Measurements from ENCODE around the gene NAP1L1.

NAP1L1 gene

DNA sequence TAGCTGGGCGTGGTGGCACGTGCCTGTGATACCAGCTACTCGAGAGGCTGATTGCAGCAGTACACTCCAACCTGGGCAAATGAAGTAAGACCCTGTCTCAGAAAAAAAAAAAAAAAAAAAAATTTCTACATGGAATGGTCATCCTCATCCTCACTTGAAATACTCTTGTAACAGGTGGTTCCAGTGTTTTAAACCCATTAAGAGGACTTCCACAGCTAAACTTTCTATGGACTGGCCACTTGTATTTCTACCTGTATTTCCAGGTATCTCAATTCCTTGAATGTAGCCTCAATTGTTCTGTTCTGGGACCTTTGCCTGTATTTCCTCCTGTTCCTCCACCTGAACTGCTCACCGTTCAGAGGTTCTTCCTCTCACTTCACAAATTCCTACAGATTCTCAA, 41.1 kb downstream of the NAP1L1 start:
- Histone ChIP-seq H3K4me2 (no peak overlapping the region), H3K9ac (no peak overlapping the region), H4K20me1 (peaks cover 32% of the 10 kb centered on the region; the same call in 1 of the 2 replicates), H3K27me3 (no peaks in the 10 kb centered on the region), H3K36me3 (peaks cover 33% of the 10 kb centered on the region), H3K4me3 (no peak overlapping the region), H3K4me1 (no peaks in the 10 kb centered on the region), H3K27ac (no peak overlapping the region), H3K9me3 (no peaks in the 10 kb centered on the region)
- TF ChIP-seq Cebpa-rat (IDR thresholded peaks at IDR 0.05) = no peak

DNA sequence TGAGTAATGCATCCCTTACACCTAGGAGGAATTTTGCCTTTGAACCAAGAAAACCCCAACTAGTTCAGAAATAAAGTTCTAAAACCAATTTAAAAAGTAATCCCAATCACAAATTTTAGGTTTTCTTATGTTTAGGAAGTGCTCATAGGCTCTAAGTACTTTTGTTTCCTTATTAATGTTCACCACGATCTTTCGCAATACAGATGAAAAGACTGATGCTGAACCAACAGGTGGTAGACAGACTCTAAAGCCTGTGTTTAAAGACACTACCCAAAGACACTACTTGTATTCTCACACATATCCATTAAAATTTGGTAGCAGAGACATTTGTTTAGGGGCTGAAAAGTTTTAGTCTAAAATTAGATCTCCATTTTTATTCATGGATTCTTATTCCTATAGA, 42.3 kb downstream of the NAP1L1 start:
- Histone ChIP-seq H3K9ac (no peak overlapping the region), H3K27me3 (no peaks in the 10 kb centered on the region), H3K36me3 (peaks cover 22% of the 10 kb centered on the region), H3K4me2 (no peak overlapping the region), H3K4me1 (no peaks in the 10 kb centered on the region), H3K27ac (no peak overlapping the region), H4K20me1 (peaks cover 40% of the 10 kb centered on the region; the same call in 1 of the 2 replicates), H3K4me3 (no peak overlapping the region), H3K9me3 (no peaks in the 10 kb centered on the region)
- peak; percentile 37; the same call in 1 of the 2 replicates for TF ChIP-seq Cebpa-rat (IDR thresholded peaks at IDR 0.05)

DNA sequence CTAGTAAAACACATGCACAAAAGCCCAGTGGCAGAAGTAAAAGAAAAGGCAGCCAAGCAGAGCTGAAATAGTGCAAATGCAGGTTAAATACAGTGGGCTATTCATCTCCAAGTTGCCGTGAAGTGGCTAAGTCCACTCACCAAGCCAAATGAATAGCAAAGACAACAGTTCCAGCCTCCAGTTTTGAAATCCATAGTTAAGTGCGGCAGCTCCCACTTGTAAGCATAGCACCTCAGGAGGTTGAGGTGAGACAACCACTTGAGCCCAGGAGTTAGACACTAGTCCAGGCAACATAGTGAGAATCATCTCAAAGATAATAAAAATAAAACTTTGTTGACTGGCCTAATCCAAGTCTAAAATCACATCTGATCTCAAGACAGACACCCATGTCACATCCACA, 43.1 kb downstream of the NAP1L1 start:
- H4K20me1 ChIP-seq = peaks cover 40% of the 10 kb centered on the region; the same call in 1 of the 2 replicates
- H3K9me3 ChIP-seq = no peaks in the 10 kb centered on the region
- H3K4me1 ChIP-seq = no peaks in the 10 kb centered on the region
- H3K27ac ChIP-seq = no peak overlapping the region
- no peak overlapping the region for H3K4me3 ChIP-seq
- H3K9ac ChIP-seq = no peak overlapping the region
- no peak overlapping the region for H3K4me2 ChIP-seq
- TF ChIP-seq Cebpa-rat (IDR thresholded peaks at IDR 0.05) = no peak
- H3K36me3 ChIP-seq = peaks cover 16% of the 10 kb centered on the region
- no peaks in the 10 kb centered on the region for H3K27me3 ChIP-seq

DNA sequence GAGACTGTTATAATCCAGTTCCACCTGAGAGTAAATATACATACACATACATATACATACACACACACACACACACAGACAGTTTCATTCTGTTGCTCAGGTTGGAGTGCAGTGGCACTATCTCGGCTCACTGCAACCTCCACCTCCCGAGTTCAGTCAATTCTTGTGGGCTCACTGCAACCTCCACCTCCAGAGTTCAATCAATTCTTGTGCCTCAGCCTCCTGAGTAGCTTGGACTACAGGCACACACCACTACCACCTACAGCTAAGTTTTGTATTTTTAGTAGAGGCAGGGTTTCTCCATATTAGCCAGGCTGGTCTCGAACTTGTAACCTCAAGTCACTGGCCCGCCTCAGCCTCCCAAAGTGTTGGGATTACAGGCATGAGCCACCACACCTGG, 44.0 kb downstream of the NAP1L1 start:
- H3K36me3 ChIP-seq = peaks cover 16% of the 10 kb centered on the region
- H3K4me2 ChIP-seq = no peak overlapping the region
- H3K9me3 ChIP-seq = no peaks in the 10 kb centered on the region
- H3K27ac ChIP-seq = no peak overlapping the region
- H4K20me1 ChIP-seq = peaks cover 42% of the 10 kb centered on the region; the same call in 1 of the 2 replicates
- TF ChIP-seq Cebpa-rat (IDR thresholded peaks at IDR 0.05) = no peak
- H3K27me3 ChIP-seq = no peaks in the 10 kb centered on the region
- no peak overlapping the region for H3K9ac ChIP-seq
- no peak overlapping the region for H3K4me3 ChIP-seq
- H3K4me1 ChIP-seq = no peaks in the 10 kb centered on the region

DNA sequence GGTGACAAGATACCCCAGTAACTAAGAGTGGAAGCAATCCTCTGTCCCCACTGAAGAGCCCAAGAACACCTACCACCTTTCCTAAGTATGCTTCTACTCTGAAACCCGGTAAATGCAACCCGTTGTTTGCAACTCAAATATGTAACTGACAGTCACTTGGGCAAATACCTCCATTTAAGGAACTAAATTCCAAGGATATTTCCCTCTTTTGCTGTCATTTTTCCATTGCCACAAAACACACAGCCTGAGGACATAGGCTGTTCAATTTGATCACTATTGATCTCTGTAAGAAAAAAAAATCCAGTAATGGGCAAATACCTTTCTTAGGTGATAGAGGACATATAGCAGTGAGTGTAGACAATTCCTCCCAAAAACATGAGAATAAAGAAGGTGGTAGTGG, 46.3 kb downstream of the NAP1L1 start:
- H3K27me3 ChIP-seq = no peaks in the 10 kb centered on the region
- H4K20me1 ChIP-seq = peaks cover 58% of the 10 kb centered on the region; the same call in 1 of the 2 replicates
- no peak overlapping the region for H3K4me3 ChIP-seq
- H3K4me2 ChIP-seq = no peak overlapping the region
- H3K9ac ChIP-seq = no peak overlapping the region
- TF ChIP-seq Cebpa-rat (IDR thresholded peaks at IDR 0.05) = no peak
- no peaks in the 10 kb centered on the region; the same call in 1 of the 2 replicates for H3K4me1 ChIP-seq
- H3K27ac ChIP-seq = no peak overlapping the region
- no peaks in the 10 kb centered on the region for H3K9me3 ChIP-seq
- H3K36me3 ChIP-seq = peaks cover 4% of the 10 kb centered on the region; the same call in 1 of the 2 replicates

DNA sequence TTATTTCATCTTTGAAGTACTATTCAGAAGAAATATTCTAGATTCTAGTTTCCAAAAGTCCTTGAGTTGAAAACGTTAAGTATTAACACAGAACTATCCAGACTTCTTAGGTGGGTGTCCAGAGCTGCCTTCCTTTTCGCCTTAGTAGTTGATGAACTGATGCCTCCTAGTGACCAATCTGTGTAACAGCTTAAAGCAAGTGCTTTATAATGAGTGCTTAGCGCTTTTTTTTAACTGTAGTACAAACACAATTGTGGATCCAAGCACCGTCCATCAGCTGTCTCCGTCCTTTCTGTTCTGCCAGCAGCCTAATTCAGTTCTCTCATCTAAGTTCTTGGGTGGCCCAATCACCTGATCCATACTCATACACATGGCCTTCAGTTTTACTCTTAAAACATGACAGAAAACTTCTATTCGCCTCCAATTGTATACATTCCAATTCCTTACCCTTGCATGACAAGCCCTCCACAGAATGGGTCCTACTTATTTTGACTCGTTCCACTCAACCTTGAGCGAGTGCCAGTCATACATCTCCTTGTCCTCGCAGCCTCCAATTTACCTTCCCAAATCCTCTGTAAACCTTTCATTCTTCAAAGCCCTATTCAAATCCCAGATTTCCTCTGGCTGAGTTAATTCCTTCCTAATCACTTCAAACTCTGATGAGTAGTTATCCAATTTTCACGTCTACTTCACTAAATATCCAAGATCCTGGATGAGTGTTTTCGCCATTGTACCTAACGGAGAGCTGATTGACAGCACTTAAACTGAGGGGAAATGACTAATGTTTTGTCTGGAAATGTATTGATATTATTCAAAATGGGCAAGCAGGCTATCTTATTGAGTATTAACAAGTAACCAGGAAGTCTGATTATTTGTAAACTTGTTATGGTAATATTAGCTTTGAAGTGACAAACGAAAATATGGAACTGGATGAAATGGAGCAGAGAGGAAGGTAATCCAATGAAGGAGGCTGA, 47.1 kb downstream of the NAP1L1 start:
- H3K36me3 ChIP-seq = no peaks in the 10 kb centered on the region
- no peak overlapping the region for H3K9ac ChIP-seq
- H3K4me1 ChIP-seq = peaks cover 7% of the 10 kb centered on the region
- H3K9me3 ChIP-seq = no peaks in the 10 kb centered on the region
- H3K4me3 ChIP-seq = no peak overlapping the region
- TF ChIP-seq Cebpa-rat (IDR thresholded peaks at IDR 0.05) = no peak
- no peak overlapping the region for H3K4me2 ChIP-seq
- no peaks in the 10 kb centered on the region for H3K27me3 ChIP-seq
- peaks cover 58% of the 10 kb centered on the region; the same call in 1 of the 2 replicates for H4K20me1 ChIP-seq
- H3K27ac ChIP-seq = no peak overlapping the region

DNA sequence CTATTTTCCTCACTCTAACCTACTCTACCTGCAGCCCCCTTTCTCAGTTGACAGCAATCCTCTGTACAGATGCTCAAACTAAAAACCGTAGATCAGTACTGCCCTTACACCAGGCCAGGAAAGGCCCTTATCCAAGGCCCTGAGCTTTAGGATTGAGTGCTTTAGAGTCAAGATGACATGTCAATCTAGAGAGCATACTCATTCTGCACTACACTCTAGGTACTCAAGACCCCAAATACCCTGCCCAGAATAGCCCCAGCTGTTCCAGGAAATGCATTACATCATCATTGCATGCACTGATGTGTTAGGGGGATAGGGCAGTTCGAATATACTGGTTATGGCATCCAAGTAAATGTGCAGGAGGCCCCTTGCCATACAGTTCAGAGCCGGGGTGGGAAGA, 49.4 kb downstream of the NAP1L1 start:
- Histone ChIP-seq H4K20me1 (peaks cover 56% of the 10 kb centered on the region), H3K4me1 (peaks cover 20% of the 10 kb centered on the region), H3K27ac (no peak overlapping the region), H3K4me3 (no peak overlapping the region), H3K4me2 (no peak overlapping the region), H3K9me3 (no peaks in the 10 kb centered on the region), H3K27me3 (peaks cover 14% of the 10 kb centered on the region), H3K36me3 (no peaks in the 10 kb centered on the region), H3K9ac (no peak overlapping the region)
- TF ChIP-seq Cebpa-rat (IDR thresholded peaks at IDR 0.05) = no peak

DNA sequence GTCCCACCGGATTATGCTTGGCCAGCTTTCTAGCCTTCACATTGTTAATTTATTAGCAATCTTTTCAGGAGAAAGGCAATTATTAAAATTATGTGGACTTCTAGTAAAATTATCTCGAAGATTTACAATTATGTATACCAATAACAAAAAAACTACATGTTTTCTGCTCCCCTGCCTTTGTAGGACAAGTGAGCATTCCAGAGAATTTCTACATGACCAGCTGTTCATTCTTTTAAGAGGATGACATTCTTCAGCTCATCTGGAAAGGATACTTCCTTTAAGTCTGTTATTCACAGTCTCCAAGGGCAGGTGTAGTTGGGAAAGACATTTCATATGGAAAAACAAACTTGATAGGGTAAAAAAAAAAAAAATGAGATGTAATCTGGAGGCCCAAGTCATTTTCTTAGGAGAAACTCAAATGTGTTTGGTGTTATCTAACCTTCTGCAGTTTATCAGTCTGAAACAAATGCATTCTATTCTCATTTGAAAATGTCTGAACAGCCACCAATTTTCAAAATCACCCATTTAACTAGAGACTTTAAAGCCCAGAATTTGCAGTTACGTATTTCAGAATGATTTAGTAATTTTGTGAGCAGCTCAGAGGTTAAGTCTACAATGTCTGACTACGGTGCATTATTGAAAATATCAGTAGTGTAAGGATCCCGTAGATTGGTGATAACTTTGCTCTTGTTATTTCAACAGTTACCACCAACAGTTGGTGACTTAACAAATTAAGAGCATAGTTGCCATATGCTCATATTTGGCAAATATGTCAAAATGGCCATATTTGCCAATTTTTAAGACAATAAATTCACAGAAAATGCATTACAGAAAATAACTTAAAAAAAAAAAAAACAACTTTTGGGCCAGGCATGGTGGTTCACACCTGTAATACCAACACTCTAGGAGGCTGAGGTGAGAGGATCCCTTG, 51.1 kb downstream of the NAP1L1 start:
- no peak for TF ChIP-seq Cebpa-rat (IDR thresholded peaks at IDR 0.05)
- H3K27ac ChIP-seq = no peak overlapping the region
- peak overlapping the region; percentile 100 for H3K4me2 ChIP-seq
- peaks cover 22% of the 10 kb centered on the region for H3K4me1 ChIP-seq
- H3K9ac ChIP-seq = no peak overlapping the region
- no peaks in the 10 kb centered on the region for H3K36me3 ChIP-seq
- H3K4me3 ChIP-seq = no peak overlapping the region
- H3K9me3 ChIP-seq = no peaks in the 10 kb centered on the region
- H3K27me3 ChIP-seq = peaks cover 30% of the 10 kb centered on the region
- H4K20me1 ChIP-seq = peaks cover 42% of the 10 kb centered on the region

DNA sequence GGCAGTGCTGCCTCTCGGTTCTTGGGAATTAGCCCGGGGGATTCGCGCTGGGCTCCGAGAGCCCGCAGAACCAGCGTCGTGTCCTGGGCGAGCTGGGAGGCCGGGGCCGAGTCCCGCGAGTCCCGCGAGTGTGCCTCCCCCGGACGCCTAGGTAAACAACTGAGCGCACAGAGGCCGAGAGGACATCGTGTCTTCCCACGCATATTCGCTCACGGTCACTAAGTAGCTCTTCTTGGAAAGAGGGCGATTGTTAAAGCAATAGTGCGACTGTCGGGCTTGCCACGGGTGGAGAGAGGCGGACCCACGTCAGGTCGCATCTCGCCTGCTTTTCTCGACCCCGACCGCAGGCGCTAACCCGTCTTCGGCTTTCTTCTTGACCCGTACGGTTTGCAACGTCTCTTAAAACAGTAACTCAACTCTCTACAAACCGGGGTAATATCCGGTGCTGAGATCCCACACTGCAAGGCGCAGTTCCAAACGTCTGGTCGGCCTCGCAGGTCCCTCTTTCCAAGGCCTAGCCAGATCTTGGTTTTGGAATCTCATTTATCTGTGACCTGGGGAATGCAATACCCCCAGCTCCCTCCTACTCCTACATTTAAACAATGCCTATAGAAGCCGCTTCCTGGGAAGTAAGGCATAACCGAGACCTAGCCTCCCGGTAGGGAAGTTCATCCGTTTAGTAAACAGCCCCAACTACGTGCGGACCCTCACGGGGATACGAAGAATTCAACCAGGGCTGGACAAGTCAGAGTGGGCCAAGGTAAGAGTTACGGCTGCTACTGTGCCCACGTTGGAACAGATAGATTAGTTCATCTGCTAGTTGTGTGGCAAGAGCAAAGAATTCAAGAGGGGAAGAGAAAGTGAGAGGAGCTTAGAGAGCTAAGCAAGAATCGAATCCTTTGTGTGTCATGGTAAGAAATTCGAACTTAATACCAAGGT, 52.2 kb downstream of the NAP1L1 start:
- no peaks in the 10 kb centered on the region for H3K9me3 ChIP-seq
- H3K36me3 ChIP-seq = no peaks in the 10 kb centered on the region
- H3K4me2 ChIP-seq = peak overlapping the region; percentile 100
- H3K27me3 ChIP-seq = peaks cover 30% of the 10 kb centered on the region
- peak overlapping the region; percentile 80 for H3K4me3 ChIP-seq
- H3K4me1 ChIP-seq = peaks cover 22% of the 10 kb centered on the region
- peak overlapping the region; percentile 81 for H3K27ac ChIP-seq
- TF ChIP-seq Cebpa-rat (IDR thresholded peaks at IDR 0.05) = no peak
- peaks cover 32% of the 10 kb centered on the region for H4K20me1 ChIP-seq
- peak overlapping the region; percentile 86 for H3K9ac ChIP-seq
